Stimulated activated CD8-positive, alpha-beta memory T cell treated with anti-CD3 and anti-CD28 coated beads, Interleukin-12 subunit alpha, Interleukin-12 subunit beta, amount 100 ng/mL, for 4 hours (primary cell): ENCODE measurements around the gene KRTAP3-3.
"Not testable (repeated sequence)": the region's sequence is repeated elsewhere in the genome, so short reads cannot be mapped to it uniquely, and the experiment has no call there.

Source experiments
- DNase-seq: peaks from one replicate; pipeline ENCODE4 v3.0.0-alpha.2; 2020; ENCODE audit warnings: low read depth

The KRTAP3-3 gene

DNA sequence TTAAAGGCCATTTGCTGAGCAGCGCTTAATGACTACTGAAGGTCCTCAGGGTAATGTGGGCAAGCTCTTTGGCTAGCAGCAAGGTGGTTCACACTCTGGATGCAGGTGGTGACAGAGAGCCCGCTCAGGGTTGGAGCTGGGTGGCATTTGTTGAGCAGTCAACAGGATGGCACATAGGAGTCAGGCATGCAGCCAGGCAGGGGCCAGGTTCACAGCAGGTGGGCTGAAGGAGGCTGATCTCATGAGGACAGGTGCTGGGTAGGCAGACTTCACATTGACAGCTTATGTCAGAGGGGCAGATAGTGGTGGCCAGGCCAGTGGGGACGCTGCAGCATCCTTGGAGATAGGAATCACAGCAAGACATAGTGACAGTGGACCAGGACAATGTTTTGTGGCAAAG is 10.4 kb upstream of the KRTAP3-3 start:
- DNase-seq, result no peak

GRCh38 chr17:41003926-41004325 is 10.0 kb upstream of the KRTAP3-3 start:
- DNase-seq, result no peak

DNA sequence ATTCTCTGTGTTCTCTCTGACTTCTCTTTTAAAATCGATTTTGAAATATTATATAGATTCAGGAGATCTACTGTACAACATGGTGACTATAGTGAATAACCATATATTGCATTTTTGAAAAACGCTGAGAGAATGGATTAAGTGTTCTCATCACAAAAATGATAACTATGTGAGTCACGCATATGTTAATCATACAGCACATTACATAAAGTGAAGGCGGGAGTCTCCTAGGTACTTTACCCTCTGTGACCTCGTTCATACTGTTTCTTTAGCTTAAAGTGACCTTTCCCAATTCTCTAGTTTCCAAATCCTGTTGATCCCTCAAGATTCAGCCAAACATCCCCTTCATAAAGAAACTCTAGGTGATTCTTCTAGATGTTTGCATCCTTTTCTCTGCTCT is 8.8 kb upstream of the KRTAP3-3 start:
- DNase-seq, result no peak

- DNase-seq, result no peak
Observed at GRCh38 chr17:41001795-41002194, 7.8 kb upstream of the KRTAP3-3 start.

DNA sequence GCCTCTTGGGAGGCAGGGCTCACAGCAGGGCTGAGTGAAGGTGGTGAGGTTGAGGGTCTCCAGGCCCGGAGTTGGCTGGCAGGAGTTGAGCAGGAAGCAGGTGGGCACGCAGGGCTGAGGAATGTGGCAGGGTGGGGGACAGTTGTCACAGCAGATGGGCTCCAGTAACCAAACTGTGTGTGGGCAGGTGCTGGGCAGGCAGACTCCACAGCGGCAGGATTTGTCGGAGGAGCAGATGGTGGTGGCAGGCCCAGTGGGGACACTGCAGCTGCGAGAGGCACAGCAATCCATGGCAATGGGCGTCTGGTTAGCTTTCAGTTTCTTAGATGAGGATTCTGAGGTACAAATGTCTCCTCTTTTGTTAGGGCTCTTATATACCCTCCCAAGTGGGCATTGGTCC is 5.6 kb upstream of the KRTAP3-3 start, which contains the start of gene KRTAP3-2:
Gene KRTAP3-2, minus strand, starts transcription at position 344 of the 400 bp plus-strand sequence. Its CDS starts 53 bp downstream, at position 291.
- DNase-seq, result not testable (repeated sequence)

DNA sequence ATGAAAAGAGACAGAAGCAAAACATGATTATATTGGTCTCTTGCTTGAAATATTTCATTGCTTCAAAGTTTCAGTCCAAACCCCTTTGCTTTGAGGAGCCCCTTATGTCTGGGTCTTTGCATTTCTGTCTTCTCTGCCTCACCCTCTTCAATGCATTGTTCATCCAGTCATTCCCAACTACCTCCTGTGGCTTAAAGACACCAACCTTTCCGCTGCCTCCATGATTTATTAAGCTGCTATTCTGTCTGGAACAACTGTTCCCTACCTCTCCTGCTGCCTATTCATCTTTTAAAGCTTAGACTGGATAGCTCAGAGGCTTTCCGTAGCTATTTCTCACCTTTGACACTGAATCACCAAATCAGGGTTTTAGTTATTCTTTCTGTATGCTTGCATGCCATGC is 3.4 kb upstream of the KRTAP3-3 start:
- DNase-seq, result no peak

DNA sequence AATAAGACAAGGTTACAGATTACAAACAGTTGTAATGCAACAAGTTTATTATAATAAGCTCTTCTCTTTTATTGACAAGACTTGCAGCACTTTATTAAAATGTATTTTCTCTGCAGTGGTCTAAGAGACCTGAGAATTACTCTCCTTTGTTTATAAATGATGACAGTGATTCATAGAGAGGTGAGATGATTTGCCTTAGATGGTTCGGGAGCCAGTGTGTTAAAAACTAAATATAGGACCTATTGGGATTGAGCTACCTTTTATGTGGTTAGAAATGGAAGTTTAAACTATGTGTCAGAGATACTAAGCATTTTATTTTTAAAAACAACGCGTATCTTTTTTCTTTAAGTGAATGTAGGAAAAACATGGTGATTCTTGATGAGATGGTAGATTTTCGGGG is 2.9 kb upstream of the KRTAP3-3 start:
- no peak for DNase-seq

DNA sequence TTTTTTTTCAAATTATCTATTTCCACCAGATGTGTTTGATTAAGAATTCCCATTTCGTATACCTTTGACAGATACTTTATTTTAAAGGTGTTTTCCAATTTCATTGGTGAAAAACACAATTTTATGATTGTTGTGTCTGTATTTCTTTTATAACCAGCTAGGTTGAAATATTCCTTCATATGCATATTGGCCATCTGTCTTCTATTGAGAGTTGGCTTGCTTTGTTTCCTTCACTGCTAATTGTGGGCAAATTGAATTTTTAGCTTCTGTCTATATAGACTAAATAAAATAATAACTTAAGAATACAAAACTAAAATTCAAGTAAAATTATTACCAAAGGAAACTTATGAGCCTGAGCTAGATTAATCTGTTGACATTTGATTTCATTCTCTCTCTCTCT is 1.2 kb upstream of the KRTAP3-3 start:
- DNase-seq, result no peak

- DNase-seq, result no peak
Observed at GRCh38 chr17:40993084-40993483, 880 bp downstream of the KRTAP3-3 start.

GRCh38 chr17:40992666-40993065 is 1.3 kb downstream of the KRTAP3-3 start:
- DNase-seq, result no peak

GRCh38 chr17:40986920-40987319 is 7.0 kb downstream of the KRTAP3-3 start:
- no peak for DNase-seq

DNA sequence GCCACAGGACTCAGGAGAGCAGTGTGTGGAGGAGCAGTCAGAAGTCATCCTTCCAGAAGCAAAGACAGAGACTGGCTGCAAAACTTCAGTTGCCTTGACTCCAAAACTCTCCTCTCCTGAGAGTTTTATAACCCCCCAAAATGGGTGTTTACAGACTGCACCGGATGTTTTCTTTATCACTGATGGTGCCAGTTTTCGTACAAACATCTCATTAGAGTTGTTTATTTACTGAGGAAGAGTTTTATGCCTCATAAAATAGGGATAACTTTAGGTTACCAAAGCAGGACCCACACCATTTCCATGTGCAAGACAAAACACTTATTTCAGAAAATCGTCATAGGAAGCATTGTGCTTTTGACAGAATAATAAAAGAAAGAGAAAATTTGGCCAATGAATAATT is 9.7 kb downstream of the KRTAP3-3 start, which contains the start of gene KRT40:
Gene KRT40, minus strand, starts transcription at position 101 of the 400 bp plus-strand sequence. Its CDS starts 53 bp downstream, at position 48.
- no peak for DNase-seq

DNA sequence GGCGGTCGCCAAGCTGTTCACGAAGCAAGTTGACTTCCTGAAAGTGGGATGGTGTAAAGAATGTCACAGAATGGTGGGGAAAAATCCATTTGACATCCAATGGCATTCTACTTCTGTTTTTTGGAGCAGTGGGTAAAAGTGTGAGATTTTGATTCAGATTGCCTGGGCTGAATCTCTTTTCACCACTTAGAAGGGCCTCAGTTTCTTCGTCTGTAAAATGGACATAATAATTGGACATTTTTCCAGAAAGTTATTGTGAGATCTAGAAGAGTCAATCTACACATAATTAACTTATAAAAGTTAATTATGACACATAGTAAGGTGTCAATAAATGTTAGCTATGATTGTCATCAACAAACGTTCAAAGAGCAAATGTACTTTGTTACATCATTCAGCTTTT is 12.8 kb downstream of the KRTAP3-3 start:
- DNase-seq, result no peak

DNA sequence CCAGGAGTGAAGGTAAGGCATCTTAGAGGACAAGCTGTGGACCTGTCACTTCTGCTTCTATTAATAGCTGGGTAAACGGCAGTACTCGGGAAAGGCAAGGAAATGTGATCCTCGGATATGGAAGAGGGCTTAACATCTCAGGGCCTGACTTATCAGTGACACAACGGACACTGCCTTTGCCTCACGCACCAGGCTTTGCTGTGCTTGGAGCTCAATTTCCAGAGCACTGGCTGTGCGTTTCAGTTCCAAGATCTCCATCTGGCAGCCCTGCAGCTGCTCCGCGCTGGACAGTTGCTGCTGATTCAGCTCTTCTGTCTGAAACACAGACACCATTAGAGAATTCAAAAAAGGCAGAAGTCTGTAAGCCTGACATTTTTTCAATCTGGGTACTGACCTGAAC is 13.4 kb downstream of the KRTAP3-3 start:
- DNase-seq, result no peak

DNA sequence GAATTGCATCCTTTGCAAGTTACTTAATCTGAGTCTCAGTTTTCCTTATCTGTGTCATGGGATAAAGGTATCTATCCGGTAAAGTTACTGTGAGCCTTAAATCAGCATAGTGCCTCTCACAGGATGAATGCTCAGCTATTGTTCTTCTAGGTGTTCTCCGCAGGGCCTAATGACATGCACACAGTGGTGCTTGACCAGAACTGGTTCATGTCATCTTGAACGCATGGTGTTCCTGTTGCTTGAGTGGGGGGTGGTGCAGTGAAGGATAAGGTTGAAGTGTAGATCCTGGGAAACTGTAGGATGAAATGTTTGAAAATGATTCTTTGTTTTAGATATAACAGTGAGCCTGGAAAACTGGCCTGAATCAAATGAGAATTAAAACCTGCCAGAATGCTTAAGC is 13.8 kb downstream of the KRTAP3-3 start:
- no peak for DNase-seq

DNA sequence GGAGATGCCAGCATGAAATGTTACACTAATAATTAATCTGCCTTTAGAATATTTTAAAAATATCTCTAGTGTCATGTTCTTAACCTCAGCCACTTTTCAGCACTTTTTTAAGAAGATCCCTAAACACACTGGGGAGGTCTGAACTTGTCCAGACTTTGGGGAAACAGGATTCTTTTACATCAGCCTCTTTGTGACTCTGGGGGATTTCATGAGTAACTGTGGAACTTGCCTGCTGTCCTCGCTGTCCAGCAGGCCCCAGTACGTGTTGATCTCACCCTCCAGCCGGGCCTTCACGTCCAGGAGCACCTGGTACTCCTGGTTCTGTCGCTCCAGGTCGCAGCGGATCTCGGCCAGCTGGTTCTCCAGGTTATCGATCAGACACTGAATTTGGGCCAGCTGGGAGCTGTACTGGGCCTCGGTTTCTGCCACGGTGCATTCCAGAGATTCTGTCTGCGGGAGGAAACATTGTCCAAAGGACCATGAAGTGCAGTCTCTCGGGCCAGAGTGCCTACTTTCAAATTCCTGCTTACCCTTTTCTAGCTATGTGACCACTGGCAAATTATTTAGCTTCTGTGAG is 15.3 kb downstream of the KRTAP3-3 start:
- no peak for DNase-seq

GRCh38 chr17:40975516-40975915 is 18.4 kb downstream of the KRTAP3-3 start:
- DNase-seq, result no peak

DNA sequence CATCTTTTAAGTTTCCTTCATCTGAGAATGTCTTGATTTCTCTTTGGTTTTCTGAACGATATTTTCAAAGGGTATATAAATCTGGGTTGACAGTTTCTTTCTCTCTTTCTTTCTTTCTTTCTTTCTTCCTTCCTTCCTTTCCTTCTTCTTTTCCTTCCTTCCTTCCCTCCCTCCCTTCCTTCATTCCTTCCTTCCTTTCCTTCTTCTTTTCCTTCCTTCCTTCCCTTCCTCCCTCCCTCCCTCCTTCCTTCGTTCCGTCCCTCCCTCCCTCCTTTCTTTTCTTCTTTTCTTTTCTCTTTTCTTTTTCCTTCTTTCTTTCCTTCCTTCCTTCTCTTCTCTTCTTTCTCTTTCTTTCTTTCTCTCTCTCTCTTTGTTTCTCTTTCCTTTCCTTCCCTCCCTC is 19.6 kb downstream of the KRTAP3-3 start:
- DNase-seq, result no peak

DNA sequence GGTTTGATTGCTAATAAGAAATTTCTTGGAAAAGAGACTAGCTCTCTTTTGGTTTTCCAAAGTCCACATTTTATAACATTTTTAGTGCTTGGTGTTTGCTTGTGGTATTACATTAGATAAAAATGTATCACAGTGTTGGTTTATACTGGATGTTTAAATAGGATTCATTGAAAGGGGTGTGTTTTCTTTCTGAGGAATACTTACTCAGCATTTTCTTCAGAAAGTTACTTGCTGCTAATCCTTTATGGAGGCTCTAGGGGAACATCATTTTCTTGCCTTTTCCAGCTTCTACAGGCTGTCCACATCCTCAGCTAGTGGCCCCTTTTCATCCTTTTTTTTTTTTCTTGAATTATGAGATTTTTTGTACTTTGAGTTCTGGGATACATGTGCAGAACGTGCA is 26.4 kb downstream of the KRTAP3-3 start:
- no peak for DNase-seq

DNA sequence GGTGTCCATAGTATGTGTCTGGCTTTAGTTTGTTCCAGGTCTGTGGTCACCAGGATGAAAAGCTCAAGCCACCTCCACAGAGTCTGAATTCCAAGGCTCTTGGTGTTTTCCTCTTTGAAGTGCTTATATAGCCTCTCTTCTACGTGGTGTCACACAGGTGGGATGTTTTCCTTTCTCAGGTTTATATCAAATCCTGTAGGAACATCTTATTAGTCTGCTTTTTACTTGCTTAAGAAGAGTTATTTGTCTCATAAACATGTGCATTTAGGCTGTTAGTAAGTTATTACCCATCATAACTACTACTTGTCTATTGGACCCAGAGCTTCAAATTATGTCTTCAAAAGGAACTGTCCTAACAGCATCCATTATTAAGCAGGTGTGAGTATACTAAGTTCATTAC is 27.1 kb downstream of the KRTAP3-3 start, which contains the start of gene KRT39:
Gene KRT39, minus strand, starts transcription at position 101 of the 400 bp plus-strand sequence. Its CDS starts 92 bp downstream, at position 9.
- DNase-seq, result no peak

DNA sequence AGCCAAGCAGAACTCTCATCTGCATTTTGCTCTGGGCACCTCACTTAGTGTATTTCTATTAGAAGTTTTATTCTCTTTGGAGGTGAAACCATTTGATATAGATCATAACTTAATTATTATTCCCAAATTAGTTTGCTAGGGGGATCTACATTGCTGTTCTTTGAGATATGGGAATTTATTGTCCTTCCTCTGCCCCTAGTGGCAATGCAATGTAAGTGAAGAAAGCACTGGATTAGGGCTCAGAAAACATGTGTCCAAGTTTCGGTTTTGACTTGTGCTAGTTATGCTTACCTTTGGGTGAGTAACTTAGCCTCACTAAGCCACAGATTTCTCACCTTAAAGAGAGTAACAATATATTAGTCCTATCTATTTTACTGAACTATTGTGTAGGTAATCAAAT is 30.1 kb downstream of the KRTAP3-3 start:
- DNase-seq, result no peak

DNA sequence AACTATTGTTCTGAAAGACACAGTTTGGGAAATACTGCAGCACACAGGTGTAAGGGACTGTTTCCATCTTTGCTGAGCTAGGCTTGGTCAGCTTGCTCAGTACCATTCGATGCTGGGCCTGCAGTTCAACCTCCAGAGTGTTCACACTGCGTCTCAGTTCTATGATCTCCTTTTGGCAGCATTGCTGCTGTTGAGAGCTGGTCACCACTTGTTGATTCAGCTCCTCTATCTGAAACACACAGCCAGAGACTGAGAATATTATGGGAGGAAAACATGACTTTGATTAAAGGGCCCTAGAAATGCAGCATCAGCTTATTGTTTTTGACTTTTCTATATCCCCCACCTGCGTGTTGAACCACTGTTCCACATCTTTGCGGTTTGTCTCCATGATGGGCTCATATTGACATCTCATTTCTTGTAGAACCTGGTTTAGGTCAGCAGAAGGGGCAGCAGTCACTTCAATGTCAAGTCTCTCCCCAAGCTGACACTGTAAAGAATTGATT is 31.9 kb downstream of the KRTAP3-3 start:
- no peak for DNase-seq

DNA sequence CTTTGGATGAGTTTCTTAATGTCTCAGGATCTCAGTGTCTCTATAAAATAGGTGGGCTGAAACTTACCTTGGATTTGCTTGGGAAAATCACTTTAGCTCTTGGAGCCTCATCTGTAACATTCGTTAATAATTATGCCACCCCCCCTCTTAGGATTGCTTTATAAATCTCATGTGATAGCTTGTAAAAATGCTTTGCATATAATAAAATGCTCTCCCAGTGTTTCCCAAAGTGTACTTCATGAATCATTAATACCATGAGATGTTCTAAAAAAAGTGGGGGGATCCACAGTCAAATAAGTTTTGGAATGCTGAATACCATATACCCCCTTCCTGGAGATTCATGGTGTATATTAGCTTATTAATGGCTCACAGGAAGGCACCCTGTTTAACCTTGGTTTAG is 32.4 kb downstream of the KRTAP3-3 start:
- no peak for DNase-seq

- DNase-seq, result no peak
Observed at GRCh38 chr17:40960144-40960543, 33.8 kb downstream of the KRTAP3-3 start.
